ENCODE results near the gene CYB5RL.
"Not testable (repeated sequence)": the region's sequence is repeated elsewhere in the genome, so short reads cannot be mapped to it uniquely, and the experiment has no call there.

Gene CYB5RL

DNA sequence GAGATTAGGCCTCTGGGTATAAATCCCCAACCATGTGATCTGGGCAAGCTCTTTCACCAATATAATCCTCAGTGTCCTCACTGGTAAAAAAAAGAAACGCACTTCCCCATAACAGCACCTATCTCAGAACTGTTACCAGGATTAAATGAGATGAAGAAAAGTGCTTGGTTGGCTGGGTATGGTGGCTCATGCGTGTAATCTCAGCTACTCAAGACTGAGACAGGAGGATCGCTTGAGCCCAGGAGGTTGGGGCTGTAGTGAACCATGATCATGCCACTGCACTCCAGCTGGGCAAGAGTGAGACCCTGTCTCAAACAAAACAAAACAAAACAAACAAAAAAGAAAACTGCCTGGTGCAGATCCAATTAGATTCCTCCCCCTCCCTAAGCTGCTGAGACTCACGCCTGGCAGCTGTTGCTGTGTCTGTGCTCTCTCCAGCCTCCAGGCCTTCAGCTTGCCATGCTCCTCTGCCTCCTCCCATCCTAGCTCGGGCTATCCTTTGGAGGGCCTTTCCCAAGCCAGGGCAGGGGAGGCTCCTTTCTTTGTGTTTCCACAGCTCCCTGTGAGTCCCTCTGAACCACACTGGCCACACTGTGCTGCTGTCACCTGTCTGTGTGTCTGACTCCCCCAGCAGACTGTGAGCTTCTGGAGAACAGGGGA, 19.0 kb downstream of the CYB5RL start:
- DNase-seq = no peak

DNA sequence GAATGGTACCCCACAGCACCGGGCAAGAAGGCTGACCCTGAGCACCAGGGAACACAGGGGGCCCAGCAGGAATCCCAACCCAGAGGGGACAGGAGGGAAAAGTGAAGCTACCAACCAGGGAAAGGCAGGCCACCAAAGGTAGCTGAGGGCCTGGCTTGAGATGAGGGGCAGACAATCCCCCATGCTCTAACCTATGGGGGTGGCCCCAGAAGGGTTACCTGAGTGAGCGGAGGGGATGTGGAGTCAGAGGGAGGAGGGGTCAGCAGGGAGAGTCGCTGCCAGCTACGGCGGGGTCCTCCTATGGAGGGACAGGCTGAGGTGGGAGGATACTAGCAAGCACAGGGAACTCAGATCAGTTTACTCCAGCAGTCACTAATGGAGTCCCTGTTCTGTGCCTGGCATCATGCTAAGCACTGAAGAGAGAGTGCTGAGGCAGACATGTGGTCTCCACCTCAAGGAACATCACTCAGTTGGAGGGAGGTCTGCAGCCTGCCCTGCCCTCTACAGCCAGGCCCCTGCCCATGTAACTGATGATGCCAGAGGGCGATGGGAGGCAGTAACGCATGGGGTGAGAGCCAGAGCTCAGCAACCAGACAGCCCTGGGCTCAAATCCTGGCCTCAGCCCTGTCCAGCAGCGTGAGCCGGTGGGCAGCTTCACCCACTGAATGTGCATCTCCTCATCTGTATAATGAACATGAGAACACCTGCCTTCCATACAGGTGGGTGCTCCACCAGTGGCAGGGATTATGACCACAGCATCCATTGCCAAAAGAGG, 21.3 kb downstream of the CYB5RL start:
- no peak for DNase-seq

DNA sequence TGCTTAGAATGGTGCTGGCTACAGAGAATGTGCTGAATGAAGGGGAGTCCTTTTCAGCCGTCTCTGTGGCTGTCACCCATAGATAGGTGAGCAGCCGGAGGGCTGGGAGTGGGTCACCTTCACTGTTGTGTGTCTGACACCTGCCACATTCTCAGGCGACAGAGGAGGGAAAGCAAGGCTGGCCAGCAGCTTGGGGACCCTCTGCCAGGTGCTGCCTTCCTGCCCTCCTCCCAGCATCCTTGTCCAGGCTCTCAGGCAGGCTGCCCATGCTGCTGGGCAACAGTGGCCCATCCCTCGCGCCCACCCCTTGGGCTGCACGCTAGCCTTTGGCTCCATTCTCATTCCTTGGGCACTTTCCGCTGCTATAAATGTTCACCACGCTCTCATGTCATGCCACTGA, 22.1 kb downstream of the CYB5RL start:
- no peak for DNase-seq

DNA sequence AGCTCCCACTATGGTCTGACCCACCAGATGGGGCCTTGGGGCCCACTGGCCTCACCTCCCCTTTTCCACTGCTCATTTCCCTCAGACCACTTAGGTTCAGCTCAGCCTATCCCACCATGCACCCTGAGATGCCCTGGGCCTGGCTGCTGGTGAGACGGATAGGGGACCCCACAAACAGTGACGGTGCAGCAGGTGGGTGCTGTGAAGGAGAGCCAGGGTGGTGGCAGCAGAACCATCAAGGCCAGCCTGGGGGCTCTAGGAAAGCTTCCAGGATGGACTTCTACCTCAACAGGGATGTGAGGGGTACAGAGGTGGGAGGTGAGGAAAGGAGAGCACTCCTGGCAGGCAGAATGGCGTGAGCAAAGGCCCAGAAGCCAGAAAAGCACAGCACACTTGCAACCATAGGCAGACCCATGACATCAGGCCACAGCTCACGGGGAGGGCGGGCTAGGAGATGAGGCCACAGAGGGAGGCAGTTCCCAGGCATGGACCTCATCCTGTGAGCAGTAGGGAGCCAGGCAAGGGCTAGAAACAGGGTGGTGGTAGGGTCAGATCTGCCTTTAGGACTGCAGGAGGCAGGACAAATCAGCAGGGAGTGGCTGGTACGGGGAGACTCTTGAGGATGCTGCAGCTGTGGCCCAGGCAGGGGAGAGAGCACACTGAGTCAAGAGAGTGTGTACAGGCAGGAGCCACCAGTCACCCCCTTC, 23.1 kb downstream of the CYB5RL start:
- no peak for DNase-seq

DNA sequence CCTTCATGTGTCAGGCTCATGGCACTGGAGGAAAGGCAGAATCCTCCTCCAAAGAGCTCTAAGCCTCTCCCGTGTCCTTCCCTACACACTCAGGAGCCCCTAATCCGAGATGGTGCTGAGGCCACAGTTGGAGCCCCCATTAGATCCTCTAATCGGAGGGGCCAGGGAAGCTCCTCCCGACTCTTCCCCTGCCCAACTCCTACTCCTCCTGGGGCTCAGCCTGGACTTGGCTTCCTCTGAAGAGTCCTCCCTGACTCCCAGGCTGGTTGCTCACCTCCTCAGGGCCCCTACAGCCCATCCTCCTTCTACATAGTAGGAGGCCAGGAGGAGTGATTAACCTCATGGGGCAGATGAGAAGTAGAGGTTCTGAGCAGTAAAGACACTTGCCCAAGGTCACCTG, 25.7 kb downstream of the CYB5RL start:
- DNase-seq = no peak

DNA sequence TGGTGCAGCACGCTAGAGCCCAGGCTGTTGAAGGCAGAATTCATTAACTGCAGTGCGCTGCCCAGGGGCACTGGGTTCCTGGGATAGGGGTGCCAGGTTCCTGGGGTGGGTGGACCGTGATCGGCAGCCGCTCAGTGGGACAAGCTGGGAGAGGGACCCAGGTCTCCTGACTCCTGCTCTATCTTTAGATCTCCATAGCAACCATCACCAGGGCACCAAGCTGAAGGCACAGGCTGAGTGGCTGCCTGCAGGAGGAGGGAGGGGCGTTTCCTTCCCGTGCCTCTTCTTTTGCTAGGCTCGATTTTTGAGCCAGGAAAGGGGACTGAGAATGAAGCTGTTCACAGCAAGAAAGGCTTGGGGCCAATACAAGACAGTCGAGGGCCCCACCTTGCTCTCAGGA, 26.1 kb downstream of the CYB5RL start:
- no peak for DNase-seq

DNA sequence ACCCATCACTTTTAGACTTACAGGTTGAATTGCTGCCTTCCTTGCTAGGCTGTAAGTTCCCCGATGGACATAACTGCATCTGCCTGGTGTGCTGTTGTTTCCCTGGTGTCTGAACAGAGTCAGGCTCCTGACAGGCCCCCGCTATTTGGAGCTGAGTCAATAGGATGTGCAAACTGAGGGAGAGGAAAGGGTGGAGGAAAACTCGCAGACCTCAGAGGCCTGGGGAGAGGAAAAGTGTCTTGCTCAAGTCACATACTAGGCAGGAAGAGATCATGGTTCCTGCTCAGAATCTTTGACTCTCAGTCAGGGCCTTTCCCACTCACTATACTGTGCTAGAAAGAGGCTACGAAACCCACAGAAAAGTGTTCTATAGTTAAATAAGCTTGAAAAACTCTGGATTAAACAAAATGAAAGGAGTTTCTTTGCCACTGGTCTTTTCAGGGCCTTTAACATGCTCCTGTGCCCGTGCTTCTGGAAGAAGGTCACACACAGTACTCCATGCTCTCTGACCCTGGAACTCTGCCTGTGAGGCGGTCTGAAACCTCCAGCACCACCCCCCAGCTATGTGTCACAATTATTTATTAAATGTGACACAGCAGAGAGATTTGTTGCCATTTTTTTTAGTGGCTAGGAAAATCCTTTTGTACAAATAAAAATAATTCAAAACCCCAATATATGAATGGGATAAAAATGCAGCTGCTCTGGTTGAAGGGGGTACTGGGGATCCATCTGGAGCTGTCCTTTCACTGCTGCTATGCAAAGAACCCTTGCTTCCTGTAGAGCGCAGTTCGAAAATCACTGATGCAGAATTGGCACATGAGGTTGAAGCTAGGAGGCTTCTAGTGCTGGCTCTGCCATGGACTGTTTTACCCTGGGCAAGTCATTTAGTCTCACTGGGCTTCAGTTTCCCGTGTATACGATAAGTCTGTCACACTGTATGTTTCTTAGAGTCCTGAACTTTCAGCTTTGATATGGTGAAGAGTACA, 26.9 kb downstream of the CYB5RL start:
- no peak for DNase-seq

DNA sequence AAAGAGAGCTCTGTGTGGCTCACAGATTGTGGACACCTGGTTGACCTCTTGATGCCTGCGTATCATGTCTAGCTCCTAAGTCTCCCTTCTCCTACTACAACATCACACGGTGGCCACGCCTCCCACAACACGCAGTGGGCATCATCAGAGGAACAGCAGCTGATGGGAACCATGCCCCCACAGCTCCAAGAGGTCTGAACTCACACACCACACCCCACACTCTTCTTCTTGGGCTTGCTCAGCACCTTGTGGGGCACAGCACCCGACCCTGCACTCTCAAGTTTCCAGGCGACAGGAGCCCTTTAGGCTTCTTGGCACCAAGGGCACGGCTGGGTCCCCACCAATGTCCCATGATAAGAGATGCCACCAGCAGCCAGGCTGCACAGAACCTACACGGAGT, 28.2 kb downstream of the CYB5RL start:
- no peak for DNase-seq

DNA sequence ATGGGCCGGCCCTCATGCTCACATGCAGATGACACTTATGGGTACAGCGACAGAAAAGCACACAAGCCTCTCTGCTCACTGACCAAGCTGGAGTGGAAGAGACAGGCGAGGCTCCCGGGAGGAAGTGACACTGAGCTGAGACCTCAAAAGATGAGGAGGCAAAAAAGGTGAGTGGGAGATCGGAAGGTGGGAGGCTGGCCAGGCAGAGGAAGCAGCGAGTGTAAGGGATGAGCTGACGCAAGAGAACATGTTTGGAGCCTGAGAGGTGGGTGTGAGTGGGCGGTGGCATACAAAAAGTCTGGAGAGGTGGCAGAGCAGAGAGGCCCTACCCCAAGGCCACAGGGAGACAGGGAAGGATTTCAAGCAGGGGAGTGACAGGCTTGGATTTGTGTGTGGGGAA, 28.8 kb downstream of the CYB5RL start:
- DNase-seq = no peak

DNA sequence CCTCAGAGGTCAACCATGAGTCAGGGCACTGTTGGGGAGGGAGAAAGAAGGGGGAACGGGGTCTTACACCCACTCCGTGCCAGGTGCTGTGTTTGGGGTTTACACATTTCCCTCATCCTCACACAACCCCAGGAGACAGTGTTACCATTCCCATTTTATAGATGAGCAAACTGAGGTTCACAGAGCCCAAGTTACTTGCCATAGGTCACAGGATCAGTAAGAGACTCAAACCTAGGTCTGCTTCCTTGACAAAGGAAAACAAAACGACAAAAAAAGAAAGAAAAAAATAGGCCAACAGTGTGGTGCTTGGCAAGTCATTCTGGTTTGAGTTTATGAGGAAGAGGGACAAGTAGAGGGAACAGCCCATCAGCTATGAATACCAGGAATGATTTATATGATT, 30.8 kb downstream of the CYB5RL start:
- DNase-seq = no peak

DNA sequence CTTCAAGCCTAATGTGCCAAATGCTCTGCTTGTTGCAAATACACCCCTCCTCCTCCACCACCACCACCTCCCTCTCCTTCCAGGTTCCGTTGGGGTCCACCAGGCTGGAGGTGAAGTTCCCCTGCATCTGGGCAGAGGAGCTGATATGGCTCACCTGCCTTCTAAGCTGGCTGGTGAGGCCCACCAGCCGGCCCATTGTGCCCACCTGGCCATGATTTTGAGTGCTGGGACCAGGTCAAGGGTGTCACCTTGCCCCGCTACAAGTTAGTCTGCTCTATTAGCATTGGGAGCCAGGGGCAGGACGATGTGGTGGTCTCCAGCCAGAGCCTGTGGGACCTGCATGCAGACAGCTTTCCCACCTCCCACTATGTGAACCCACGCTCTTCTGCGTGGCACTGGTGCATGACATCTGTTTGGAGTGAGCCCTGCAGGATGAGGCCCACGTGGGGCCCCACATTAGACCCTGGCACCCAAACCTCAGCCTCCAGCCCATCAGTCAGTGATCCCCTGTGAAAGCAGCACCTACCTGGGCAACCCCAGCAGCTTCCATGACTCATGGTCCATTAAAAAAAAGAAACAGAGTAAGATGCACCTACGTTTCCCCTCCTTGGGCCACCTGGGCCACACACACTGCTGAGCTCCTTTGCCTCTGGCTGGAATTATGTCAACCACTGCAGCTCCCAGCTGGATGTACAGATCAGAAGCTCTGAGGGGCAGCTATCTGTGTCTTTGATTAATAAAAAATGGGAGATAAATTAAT, 31.4 kb downstream of the CYB5RL start:
- no peak for DNase-seq

DNA sequence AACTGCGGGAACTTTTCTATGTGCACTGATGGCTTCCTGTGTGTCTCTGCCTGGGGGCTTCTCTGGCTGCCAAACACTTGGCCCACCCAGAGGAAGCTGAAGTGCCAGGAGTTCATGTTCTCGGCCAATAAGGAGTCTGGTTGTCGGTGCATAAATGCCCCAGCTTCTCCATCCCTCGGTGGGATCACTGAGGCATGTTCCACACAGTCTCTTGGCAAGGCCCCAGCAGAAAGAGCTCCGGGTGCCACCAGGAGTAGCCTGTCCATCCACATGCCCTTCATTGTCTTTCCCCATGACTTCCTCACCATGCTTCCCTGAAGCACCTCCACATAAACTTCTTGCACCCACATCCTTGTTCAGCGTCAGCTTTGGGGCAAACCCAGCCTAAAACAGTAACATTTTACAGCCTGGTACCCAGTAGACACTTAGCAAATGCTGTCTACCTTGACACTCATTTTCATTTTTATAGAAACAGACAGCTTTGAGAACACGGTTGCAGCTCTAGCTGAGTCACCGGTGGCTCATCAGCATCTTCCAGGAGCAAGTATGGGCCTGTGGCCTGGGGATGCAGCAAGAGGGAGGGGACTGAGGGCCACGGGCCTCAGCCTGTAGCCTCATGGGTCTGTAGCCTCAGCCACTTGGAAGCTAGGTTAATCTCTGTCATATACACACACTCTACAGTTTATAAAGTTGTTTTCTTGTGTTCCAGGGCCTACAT, 32.2 kb downstream of the CYB5RL start:
- no peak for DNase-seq

DNA sequence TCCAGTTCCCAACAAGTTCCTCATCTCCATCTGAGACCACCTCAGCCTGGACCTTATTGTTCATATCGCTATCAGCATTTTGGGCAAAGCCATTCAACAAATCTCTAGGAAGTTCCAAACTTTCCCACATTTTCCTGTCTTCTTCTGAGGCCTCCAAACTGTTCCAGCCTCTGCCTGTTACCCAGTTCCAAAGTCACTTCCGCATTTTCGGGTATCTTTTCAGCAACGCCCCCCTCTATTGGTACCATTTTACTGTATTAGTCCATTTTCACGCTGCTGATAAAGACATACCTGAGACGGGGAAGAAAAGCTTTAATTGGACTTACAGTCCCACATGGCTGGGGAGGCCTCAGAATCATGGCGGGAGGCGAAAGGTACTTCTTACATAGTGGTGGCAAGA, 33.5 kb downstream of the CYB5RL start:
- not testable (repeated sequence) for DNase-seq

DNA sequence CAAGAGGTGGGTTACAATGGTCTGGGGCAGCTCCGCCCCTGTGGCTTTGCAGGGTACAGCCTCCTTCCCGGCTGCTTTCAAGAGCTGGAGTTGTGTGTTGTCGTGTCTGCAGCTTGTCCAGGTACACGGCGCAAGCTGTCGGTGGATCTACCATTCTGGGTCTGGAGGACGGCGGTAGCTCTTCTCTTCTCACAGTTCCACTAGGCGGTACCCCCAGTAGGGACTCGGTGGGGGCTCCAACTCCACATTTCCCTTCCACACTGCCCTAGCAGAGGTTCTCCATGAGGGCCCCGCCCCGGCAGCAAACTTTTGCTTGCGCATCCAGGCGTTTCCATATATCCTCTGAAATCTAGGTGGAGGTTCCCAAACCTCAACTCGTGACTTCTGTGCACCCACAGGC, 34.7 kb downstream of the CYB5RL start:
- no peak for DNase-seq

DNA sequence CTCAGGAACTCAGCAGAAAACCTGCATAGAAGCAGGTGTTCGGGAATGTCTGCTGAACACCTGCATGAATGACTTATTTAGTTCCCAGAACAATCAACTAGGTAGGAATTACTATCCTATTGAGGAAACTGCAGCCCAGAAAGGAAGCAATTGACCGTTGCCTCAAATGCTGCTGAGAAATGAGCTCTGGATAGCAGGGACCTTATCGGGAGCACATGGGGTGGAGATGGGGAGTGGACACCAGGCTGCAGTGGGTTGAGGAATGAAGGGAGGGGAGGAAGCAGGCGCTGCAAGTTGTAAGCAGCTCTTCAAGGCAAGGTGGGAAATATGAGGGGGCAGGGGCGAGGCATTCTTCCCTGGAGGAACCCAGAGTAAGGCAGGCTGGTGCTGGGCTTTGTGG, 36.3 kb downstream of the CYB5RL start:
- DNase-seq = no peak

DNA sequence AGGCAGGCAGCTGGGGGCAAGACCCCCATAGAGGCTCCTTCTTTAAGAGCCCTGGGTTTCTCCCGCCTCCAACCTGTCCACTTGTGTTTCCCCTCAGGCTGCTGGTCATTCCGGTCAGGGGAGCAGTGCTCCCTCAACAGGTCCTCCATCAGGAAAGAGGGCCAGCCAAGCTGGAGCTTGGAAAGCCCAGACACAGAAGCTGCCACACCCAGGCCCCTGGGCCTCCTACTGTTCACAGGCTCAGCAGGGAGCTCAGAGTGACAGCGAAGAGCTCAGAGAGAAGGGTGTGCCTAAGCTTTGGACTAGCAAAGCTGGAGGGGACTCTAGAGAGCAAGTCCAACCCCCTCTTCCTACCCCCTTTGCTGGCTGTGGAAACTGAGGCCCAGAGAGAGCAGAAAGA, 36.8 kb downstream of the CYB5RL start:
- DNase-seq = no peak

DNA sequence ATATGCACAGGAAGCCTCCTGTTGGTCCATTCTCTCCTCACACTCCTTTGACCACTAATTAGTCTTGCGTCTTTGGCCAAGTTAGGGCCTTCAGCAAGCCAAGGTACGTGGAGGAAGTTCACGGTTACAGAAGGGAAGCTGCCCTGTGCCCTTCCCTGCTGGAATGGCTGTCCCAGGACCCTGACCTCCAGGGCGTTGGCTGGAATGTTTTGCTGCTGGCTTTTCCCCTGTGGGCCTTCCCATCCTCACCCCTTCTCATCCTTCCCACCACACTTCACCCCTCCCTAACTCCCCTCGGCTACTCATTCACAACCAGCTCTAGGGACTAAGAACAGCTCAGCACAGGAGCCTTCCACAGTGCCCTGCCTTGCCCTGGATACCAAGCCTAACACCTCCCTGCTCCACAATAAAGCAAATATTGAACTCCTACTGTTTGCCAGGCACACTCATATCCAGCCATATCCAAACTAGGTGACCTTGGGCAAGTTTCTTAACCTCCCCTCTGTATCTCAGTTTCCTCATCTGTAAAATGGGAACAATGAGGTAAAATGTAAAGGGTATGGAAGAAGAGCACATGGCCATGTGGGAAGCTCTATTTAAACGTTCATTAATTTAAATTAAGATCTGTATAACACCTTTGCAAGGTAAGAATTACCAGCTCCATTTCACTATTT, 38.2 kb downstream of the CYB5RL start:
- no peak for DNase-seq

DNA sequence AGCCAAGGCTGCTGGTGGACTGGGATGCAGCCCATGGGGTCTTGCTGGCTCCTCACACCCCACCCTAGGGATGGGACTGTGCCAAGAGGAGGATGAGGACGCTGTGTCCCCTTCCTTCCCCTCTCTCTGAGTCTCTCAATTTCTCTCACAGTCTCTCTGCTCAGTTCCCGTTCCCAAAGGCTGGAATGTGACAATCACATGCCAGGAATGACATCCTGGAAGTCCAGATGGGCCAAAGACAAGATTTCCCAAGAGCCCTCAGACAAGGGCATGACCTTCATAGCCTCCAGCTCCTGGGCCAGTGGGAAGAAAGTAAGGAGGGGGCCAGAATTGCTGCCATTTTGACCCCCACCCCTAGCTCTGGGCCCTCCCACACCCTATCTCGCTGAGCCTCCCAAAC, 39.5 kb downstream of the CYB5RL start:
- no peak for DNase-seq

DNA sequence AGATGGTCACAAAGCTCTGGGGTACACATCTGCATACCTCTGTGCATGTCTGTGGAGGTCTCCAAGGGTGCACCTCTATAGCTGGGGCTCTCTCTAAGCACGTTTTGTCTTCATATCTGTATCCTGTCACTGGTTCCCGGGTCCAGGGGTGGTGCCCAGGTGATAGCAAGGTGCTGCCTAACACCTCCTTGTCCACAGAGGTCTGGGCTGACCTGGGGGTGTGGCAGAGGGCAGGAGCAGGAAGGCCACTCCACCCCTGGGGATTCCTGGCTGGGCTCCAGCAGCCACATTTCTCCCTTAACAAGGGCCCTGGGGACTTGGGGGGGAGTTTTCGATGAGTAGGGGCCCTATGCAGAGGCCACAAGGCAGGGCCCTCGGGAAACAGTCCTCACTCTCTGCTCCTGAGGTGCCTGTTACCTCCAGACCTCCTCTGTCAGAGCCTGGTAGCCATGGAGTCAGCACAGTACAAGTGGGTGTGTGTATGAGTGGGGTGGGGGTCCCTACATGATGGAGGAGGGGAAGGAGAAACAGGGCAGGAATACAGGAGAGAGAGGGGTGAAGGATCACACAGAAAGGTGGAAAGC, 40.0 kb downstream of the CYB5RL start:
- DNase-seq = no peak

DNA sequence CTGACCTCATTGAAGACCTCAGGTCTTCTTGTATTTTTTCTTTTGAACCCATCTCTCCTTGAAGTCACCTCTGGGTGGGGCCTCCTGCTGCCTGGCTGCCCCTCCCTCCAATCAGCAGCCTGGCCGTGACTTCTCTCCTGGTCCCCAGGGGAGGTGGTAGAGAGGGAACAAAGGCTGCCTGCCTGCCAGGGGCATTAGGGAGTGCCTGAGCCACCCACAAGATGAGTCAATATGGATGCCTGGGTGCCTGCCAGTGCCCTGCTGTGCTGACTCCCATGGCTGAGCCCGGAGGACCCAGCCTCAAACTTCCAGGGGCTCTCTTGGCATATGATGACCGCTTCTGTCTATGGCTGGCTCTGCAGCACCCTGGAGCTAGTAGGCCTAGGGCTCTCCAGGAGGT, 41.8 kb downstream of the CYB5RL start:
- DNase-seq = no peak

DNA sequence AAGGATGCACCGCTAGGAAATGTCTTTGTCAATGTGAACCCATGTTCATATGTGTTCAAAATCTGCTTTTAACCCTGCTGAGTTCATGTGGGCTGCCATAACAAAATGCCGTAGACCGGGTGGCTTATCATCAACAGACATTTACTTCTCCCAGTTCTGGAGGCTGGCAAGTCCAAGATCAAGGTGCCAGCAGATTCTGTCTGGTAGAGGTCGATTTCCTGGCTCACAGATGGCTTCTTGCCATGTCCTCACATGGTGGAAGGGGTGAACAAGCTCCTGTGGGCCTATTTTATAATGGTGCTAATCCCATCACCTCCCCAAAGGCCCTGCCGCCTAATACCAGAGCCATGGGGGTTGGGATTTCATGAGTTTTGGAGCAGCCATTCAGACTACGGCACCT, 42.4 kb downstream of the CYB5RL start:
- DNase-seq = no peak
